Renal cortical epithelial cell (primary cell): ENCODE data around the gene COL25A1. TPM values are rescaled to one million over a fixed set of nuclear protein-coding genes. Genes with fewer than 3 reads are reported as not detected.
A peak's percentile ranks its signal among the peaks of the same experiment; 100 is the strongest.
"Not testable (repeated sequence)": the region's sequence is repeated elsewhere in the genome, so short reads cannot be mapped to it uniquely, and the experiment has no call there.

Experiments used
- DNase-seq: peaks from one replicate; pipeline ENCODE4 v3.0.0-alpha.2; 2011; ENCODE audit warnings: low read depth
- total RNA-seq: library from RNA; depleted of rRNA; stranded (reverse); fragments of >200 nt; gene quantifications from 2 replicates; pipeline ENCODE4 v1.2.3, GENCODE V29; 2014

Gene COL25A1
- total RNA-seq, 1 donor from 2014 or later = 0.35 TPM

DNA sequence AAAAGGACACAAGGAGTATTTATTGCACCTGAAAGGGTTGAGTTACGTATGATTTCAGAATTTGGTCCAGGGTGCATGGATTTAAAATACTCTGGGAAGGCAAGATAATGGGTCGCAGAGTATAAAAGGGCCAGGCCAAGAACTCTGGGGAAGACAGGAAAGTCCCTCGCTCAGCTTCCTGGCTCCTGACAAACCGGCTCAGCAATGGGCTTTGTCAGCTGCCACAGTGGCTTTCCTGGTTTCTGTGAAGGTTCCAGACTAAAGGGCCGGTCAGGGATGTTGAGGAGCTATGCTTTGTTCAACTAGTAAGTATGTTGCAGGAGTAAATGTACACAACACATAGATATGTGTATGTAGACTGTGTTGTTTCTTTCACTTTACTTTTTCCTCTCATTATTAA lies 385.2 kb downstream of the COL25A1 start:
- DNase-seq = no peak

DNA sequence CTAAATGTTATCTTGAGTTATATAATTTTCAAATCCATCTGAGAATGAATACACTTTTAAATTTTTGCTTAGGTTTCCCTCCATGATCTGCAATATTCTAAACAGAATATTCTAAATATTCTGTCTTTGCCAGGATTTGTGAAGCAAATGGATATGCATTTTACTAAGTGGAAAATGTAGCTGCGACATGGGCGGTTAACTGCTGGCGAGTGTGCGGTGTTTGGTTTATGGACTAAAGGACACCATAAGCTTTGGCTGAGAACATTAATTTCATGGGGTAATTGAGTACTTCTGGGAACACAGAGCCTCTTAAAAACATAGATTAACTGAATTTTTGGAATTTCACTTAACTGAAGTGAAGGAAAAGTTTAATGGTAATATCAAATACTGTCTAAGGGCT lies 385.8 kb downstream of the COL25A1 start:
- DNase-seq = no peak

DNA sequence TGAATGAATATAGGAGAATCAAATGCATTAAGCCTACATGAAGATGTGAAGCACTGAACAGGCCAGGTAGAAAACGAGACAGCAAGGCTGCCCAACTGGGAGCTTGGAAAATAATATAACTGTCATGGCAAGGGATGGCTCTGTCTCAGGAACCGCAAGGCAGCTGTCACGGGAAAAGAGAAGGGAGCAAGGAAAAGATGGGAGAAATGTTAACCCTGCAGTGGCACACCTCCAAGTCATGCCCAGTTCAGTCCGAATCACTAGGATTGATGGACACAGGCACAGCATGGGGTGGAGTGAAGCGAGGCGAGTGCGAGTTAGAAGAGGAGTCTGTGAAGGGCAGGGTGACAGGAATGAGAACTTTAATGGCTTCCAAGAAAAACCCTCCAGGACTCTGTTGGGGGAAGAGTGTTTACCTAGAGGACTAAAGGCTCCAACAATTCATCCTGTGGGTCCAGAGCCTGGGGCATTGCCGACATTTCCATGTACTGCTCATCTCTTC lies 395.5 kb downstream of the COL25A1 start:
- DNase-seq = no peak

DNA sequence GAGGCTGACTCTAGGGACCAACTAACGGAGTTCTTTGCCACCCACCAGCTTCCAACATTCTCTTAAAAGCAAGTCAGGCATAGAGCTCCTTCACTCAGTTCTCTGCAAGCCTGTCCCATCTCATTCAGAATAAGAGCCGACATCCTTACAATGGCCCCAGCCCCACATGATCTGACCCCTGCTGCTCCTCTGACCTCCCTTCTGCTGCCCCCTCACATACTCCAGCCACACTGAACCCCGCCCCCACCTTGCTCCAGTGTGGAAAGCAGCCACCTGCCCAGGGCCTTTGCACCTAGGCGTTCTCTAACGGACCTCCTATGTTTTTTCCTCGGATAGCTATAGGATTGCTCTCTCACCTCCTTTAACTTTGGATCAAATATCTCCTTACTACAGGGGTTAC lies 396.5 kb downstream of the COL25A1 start:
- no peak for DNase-seq

DNA sequence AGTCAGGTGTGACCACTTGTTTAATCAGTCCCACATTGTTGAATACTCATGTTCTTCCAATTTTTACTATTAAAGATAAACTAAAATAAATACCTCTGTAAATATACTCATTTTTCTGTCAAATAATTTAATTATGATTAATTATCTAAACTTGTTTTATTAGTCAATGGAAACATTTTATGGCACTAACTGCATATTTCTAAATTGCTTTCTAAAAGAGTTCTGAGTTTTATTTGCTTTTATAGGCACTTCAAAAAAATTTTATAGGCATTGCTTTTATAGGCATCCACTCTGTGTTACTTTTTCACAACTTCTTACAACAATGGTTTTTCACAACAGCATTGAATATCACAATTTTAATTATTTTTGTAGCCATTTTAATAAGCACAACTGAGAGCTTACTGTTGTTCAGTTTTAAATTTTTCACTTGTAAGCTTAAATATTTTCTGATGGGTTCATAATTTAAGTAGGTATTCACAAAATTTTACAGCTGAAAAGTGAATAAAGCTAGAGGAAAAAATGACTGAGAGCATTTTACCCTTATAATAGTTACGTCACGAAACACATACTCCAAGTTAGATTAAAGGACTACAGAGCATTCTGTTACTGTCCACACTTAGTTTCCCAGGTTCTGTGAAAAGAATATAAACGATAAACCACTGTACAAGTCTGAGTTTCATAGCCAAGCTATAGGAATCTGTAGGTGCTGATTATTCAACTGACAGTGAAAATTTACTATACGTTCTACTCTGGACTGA lies 398.8 kb downstream of the COL25A1 start:
- no peak for DNase-seq

DNA sequence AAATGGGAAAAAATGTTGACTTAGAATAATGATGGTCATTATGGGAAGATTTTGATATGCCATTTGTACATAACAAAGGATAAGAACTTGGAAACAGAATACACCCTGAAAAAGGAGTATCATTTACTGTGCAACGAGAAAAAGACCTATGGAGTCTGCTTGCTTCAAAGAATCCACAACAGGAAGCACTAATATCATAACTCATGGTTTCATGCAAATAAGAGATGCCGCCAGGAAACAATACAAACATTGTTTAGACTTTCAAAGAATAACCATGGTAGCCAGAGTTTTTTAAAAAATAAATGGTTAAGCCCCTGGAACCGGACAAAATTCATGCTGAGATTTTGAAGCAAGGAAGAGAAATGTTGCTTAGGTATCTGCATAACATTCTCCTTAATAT lies 399.7 kb downstream of the COL25A1 start:
- DNase-seq = no peak

DNA sequence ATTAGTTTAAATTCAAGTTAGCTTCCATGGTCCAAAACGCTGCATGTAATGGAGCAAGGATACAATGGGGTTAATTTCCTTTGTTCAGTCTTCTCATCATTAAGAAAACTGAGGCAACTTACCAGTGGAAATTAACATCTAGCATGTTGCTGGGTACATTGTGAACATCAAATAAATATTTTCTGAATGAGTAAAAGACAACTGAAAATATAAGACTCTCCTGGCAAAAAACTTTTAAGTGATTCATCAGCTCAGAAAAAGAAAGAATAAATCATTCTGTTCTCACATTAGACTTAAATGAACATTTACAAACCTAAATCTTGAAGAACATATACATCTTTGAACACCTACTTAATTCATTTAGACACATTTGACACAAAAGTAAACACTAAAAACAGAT lies 401.2 kb downstream of the COL25A1 start:
- peak; percentile 5 for DNase-seq

DNA sequence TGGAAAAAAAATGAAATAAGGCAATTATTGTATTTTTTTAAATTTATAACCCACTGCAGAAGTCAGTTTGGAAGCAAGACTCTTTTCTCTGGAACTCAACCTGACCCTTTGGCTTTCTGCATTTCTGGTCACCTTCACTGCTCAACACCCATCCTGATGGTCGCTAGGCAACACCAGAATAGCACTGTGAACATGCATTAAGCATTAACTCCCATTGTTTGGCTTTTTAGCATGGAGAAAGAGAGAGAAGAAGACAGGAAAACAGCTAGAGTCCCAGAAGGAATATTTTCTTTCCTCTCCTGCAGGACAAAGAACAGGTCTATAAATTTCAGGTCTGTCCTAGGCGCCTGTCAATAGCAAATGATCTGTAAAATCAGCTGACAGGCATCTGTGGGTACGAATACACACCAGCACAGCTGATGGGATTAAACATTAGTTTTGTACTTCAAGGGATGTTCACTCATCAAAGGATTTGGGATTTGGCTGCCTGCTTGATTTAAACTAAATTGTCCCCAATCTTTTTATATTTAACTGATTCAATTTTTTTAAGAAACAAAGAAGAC lies 402.4 kb downstream of the COL25A1 start:
- DNase-seq = peak; percentile 58

DNA sequence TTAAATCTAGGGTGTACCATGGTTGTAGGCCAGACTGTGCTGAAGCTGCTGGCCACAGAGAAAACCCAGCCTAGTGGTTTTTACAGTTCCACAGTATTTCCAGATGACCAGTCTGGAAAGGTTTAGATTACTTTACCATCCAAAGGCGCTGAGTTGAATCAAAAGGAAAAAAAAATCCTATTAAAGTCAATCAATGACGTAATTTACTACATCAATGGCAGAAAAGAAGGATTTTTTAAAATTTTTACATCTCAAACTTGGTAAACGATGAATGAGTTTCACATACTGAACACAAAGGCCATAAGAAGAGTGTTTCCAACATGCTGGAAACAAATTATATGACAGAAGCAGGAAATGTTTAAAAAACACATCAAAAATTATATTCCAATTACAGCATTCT lies 409.0 kb downstream of the COL25A1 start:
- no peak for DNase-seq

DNA sequence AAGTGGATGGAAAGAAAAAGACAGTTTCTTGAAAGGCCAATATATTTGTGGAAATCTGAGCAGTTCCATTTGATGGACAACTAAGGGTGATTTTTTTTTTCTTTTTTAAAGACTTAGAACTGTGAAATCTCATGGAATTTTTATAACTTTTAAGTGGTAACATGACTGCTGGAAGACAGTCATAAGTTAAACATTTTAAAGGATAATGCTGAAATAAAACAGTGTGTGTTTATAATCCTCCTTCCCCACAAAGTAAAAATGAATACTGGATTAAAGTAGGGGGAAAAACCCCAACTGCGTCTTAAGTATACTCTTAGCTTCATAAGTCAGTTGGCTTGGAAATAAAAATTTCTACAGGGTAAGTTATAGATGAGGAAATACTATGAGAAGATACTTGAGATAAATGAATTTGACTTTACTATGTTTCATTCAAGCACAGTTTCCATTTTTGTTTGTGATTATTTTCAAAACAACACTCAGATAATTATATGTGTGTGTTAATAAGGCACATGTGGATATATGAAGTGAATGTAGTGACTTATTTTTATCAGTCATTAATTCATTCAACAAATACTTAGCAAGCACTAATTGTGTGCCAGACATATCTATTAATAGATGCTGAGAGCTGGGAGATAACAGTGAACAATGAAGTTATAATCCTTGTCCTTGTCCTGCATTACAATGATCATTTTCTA lies 410.4 kb downstream of the COL25A1 start:
- DNase-seq = no peak

DNA sequence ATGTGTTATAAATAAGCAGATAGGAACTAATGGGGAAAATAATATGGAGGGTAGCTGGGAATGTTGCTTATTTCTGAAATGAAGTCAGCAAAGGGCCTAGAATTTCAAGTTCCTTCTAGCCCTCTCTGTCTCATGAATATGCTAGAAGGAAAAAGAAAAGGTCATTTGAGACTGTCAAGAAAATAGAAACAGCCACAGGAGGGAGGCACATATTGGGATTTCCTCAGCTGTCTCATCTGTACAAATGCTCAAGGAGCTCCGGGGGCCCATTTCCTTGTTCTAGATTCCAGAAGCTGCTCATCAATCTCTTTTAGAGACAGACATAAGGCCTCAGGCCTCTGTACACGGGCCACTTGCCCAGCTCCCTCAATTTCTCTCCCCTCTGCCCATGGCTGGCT lies 412.0 kb downstream of the COL25A1 start:
- DNase-seq = no peak

DNA sequence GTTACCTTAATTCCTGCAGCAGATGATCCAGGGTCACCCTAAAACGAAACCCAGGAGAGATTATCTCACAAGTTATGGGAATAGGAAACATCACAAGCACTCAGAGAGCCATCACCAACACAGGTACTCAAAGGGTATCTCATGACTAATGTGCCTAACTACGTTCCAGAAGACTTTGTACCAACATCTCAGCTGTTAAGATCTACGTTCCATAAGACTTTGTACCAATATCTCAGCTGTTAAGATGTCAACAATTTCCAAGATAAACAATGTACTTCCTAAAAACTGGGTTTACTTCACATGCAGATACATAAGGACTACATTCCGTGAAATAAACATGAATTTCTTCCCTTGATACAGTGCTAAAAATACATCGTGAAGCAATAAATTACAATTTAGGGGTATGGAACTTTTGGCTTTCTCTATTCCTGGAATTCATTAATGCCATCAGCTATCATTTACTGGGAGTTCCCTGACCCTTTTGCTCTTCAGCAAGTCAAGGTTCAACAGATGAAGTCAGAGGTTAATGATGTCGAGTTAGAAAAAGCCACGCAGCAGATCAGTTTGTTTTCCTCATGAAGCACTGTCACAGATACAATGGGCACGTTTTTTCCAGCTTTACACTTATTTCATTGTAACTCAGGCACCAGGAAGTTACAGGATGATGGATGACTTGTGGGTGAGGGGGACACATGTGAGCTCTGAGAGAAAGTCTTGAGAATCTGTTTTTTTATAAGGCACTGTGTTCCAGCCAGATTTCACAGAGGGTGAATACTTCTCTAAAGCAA lies 412.6 kb downstream of the COL25A1 start:
- no peak for DNase-seq

DNA sequence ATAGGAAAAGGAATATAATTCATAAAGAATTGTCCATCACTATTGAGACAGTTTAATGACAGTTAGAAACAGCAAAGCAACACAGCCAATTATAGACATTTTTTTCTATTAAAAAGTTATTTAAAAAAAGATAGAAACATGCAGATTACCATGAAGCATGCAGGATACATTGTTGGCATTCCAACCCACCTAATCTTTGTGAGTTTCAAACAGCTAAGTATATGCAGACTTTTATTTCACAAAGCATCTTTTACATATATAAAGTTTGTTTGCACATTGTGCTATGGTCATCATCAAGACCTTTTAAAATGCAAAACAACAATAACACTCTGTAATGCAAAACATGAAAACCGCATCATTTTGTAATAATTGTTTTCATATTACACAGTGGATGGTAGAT lies 413.7 kb downstream of the COL25A1 start:
- DNase-seq = no peak

DNA sequence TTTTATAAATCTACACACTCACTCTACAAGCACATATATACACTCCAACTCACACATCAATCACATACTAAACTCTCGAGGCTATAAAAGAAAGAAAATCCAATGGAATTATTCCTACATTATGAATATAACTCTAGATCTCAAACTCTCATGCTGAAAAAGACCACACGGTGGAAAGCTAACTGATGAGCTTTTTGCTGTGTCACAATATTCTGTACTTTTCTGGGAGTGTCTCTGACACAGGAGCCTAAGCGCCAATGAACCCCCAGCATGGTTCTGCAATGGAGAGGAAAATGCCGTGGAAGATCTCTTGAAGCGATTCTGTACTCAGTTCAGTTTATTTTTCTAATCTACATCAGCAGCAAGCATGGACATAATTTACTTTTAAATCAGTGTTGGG lies 415.4 kb downstream of the COL25A1 start:
- no peak for DNase-seq

DNA sequence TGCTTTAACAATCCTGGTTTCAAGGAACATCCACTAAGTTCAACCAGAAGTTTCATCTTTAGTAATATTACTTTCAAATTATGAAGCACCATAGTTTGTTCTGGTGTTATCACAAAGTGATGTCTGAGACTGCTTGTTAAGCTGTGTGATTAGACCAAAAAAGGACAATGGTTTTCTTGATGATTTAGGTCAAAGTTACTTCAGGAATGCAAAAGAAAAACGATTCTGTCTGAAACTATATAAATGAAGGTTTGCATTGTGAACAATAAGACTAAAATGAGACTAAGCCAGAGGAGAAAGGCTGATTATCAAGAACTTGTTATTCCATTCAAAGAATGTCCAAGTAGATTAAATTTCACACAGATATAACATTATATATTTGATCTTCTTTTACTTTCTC lies 417.2 kb downstream of the COL25A1 start:
- DNase-seq = peak; percentile 44

DNA sequence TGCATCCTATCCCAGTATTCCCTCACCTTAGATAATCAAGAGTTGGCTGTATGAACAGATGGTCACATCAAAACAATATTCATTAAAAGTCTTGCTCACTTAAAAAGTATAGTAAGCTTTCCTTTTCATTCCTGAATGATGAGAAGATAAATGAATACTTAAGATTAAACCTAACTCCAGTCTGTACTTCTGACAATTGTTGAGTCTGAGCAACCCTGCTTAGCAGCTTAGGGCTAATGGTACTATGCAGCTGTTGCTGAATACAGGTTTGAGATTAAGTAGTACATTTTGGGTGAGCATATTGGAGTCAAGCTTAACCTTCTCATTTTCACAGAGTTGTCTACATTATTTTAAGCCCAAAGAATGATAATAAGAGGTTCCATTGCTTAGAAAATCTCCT lies 417.9 kb downstream of the COL25A1 start:
- DNase-seq = no peak

DNA sequence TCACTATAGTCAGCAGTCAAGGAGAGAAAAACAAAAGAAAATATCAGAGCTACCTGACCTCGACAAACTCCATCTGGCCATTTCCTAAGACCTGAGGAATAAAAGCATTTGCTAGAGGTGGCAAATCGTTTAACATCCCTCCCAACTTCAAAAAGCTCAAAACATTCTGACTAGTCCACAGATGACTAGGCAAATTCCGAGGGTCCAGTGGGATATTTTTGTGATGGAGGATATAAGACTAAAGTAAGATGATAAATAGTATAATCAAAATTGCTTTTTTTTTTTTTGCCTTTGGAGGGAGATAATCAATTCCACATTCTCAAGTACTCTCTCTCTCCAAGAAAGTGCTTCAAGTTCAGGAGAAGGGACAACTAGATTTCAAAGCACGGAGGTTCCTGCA lies 420.5 kb downstream of the COL25A1 start:
- no peak for DNase-seq

DNA sequence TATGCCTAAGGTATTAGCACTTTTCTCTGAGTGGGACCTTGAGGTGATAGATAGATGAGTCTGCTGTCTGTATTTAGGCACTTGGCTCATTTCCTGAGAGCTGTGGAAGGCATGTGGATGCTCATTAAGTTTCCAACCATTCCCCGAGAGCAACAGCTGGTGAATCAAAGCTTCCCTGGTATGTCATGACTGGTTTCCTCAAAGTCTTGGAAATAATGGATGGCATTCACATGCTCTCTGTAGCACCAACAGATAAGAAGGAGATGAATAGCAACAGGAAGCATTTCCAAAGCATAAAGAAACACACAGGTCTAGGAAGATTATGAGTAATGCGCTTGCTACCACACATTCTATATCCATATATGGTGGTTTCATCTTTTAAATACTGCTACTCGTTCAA lies 421.3 kb downstream of the COL25A1 start:
- peak; percentile 28 for DNase-seq

DNA sequence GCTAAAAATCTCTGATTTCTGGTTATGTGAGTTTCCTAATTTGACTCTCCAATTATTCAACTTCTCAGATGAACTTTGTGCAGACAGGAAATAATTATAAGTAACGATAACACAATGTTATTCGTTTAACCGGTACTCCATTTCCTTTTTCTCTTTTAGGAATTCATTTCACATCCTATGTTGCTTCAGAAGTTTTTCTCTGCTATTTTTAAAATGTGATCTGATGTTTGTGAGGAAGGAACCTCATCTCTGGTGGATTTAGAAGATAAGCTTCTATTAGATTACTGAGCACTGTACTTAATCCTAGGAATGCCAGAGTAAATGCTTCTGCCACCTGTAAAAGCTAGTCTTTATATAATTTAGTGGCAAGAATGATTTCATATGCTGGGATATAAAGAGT lies 423.7 kb downstream of the COL25A1 start:
- DNase-seq = no peak

DNA sequence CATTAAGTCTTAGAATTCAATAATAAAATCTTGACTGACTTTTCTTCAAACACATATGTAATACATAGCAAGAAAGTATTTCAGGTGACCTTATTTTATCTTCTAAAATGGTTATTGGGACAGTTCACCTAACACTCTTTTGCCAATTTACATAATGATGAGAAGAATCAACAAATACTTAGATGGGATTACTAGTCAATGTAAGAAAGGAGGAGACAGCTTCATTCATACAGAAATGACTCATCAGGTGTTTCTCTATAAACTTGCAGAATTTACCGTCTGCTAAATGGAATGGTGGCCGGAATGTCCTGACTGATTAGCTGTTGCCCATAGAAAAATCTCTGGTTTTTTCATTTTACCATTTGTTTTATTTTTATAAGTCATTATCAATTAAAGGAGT lies 424.6 kb downstream of the COL25A1 start:
- no peak for DNase-seq

DNA sequence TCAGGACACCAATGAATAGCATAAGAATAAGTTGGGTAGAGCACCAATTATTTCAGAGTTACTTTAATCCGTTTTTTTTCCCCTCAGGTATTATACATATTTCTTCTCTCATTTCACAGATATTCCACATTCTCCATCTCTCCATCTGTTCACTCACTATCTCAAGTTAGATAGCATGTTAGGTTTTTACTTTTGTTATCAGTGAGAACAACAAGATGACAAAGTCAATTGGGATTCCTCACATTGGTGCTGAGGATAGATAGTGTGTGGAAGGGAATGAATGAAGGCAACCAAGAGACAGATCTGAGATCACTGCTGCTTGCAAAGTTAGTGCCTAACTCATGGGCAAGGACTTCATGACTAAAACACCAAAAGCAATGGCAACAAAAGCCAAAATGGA lies 427.7 kb downstream of the COL25A1 start:
- no peak for DNase-seq

DNA sequence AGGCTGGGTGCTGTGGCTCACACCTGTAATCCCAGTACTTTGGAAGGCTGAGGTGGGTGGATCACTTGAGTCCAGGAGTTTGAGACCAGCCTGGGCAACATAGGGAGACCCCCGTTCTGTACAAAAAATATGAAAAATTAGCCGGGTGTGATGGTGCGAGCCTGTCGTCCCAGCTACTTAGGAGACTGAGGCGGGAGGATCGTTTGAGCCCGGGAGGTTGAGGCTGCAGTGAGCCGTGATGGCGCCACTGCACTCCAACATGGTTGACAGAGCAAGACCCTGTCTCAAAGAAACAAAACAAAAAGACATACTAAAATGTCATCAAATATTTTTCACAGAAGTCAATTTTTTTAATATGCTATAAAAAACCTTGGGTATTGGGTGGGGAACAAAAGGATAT lies 432.5 kb downstream of the COL25A1 start:
- not testable (repeated sequence) for DNase-seq
